GM12891 (cell line): Measurements from ENCODE around the gene ATG4D.
"Not testable (repeated sequence)": the region's sequence is repeated elsewhere in the genome, so short reads cannot be mapped to it uniquely, and the experiment has no call there.

Experiments
- DNase-seq: peaks from one replicate; pipeline ENCODE4 v3.0.0; 2011; ENCODE audit warnings: low spot score; ENCODE audit not compliant: insufficient read length
- FAIRE-seq: peaks from 2 replicates; lab custom pipeline; 2011; peaks lifted over from hg19 to GRCh38; lab: Jason Lieb, UNC
- PAX5 ChIP-seq: IDR thresholded peaks from 2 replicates; pipeline ENCODE4 v1.6.1; 2011; ENCODE audit warnings: low read length, moderate library complexity, mild to moderate bottlenecking; ENCODE audit not compliant: insufficient read depth, severe bottlenecking
- POLR2A ChIP-seq: IDR thresholded peaks from 2 replicates; pipeline ENCODE4 v1.6.1; 2011; ENCODE audit warnings: low read depth, low read length, control low read depth
- POLR2AphosphoS5 ChIP-seq: IDR thresholded peaks from 2 replicates; pipeline ENCODE4 v1.6.1; 2011; ENCODE audit warnings: low read depth, low read length, control low read depth
- POU2F2 ChIP-seq: IDR thresholded peaks from 2 replicates; pipeline ENCODE4 v1.6.1; 2011; ENCODE audit warnings: low read depth, mild to moderate bottlenecking, control low read depth, low read length, moderate library complexity
- SPI1 ChIP-seq: IDR thresholded peaks from 2 replicates; pipeline ENCODE4 v1.6.1; 2011; ENCODE audit warnings: low read depth, low read length, control low read depth
- TAF1 ChIP-seq: IDR thresholded peaks from 2 replicates; pipeline ENCODE4 v1.6.1; 2011; ENCODE audit warnings: low read depth, low read length, control low read depth

ATG4D gene

DNA sequence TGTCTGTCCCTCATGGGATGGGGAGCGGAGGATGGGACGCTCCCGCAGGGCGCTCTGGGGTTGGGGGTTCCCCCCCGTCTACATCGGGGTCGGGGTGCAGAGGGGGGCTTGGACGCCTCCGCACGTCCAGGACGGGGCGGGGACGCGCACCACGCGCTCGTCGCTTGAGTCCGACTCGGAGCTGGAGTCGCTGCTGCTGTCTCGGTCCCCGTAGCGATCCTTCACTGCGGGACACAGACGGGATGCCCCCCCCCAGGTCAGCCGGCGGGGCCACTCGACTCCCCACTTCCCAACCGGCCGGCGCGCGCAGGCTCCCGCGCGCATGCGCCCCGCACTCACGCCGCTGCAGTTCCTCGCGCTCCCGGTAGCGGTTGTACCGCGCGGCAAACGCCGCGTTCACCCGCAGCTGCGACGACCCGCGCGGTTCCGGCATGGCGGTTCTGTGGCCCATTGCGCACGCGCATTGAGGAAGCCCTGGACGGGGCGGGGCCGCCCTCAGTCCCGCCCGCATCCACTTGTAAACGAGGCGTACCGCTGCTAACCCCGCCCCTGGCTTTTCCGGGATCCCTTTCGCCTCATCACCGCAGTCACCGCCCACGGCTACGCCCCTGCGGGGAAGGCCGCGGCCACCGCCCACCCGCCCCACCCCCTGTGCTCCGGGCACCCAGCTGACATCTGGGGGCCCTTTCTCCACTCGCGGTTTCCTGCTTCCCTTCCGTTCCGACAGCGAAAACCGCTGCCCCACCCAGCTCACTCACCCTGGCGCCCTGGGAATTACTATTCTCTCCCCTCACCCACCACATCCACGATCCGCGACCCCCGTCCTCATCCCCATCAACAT is 22.1 kb downstream of the ATG4D start, which contains the start of gene KRI1:
Gene KRI1 (minus strand): TSS at position 444 of the 841 bp plus-strand sequence. CDS start 11 bp downstream, at position 433.
- FAIRE-seq (peak; percentile 99), DNase-seq (peak; percentile 93)
- TF ChIP-seq POU2F2 (no peak), POLR2A (0 out of 2 replicates have a peak, but pooled peaks have one; percentile 44), POLR2AphosphoS5 (0 out of 2 replicates have a peak, but pooled peaks have one; percentile 37), PAX5 (peak; percentile 23)

GRCh38 chr19:10566408-10566657 is 22.6 kb downstream of the ATG4D start:
- TF ChIP-seq TAF1 (no peak), POLR2A (no peak), POLR2AphosphoS5 (no peak), PAX5 (no peak), POU2F2 (no peak)
- no peak for DNase-seq
- no peak for FAIRE-seq

GRCh38 chr19:10566658-10567410 is 23.1 kb downstream of the ATG4D start:
- FAIRE-seq (peak; percentile 77), DNase-seq (no peak)
- TF ChIP-seq SPI1: peak; percentile 37; the same call in 1 of the 2 replicates
- TF ChIP-seq PAX5: no peak

DNA sequence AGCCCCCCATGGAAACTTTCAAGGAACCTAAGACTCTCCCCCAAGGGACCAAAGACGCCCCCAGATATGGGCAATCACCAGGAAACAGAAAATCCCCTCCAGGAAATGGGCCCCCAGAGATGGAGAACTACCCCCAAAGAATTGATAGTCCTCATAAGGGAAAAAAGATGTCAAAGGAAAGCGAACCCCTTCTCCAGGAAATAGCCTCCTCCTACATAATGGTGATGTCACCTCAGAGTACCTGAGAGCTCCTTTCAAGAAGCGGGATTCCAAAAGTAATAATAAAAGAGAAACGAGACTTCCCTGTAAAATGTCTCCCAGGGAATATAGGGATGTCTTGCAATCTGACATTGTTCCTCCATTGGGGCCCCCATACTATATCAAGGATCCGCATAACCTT is 24.0 kb downstream of the ATG4D start:
- no peak for TF ChIP-seq POU2F2
- TF ChIP-seq POLR2AphosphoS5: no peak
- TF ChIP-seq POLR2A: no peak
- no peak for TF ChIP-seq SPI1
- no peak for TF ChIP-seq TAF1
- no peak for TF ChIP-seq PAX5
- FAIRE-seq: no peak
- DNase-seq: no peak

GRCh38 chr19:10568062-10568825 is 24.5 kb downstream of the ATG4D start:
- TF ChIP-seq POLR2AphosphoS5 (no peak), SPI1 (peak; percentile 41; the same call in 1 of the 2 replicates)
- peak; percentile 52 for FAIRE-seq
- DNase-seq: no peak

- no peak for TF ChIP-seq PAX5
- TF ChIP-seq POU2F2: 0 out of 2 replicates have a peak, but pooled peaks have one; percentile 67
- DNase-seq (peak; percentile 90), FAIRE-seq (peak; percentile 99)
These were observed 25.3 kb downstream of the ATG4D start, which contains the start of gene CDKN2D for GRCh38 chr19:10568826-10569651. TSS of gene CDKN2D (minus strand) at chr19:10568979. CDS start at chr19:10568653, 326 bp downstream.

DNA sequence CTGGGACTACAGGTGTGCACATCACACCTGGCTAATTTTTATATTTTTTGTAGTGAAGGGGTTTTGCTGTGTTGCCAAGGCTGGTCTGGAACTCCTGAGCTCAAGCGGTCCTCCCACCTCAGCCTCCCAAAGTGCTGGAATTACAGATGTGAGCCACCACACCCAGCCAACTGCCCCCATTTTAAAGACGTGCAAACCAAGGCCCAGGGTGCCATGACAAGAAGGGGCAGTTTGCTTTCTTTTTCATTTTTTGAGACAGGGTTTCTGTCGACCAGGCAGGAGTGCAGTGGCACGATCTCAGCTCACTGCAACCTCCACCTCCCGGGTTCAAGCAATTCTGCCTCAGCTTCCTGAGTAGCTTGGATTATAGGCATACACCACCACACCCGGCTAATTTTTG is 30.1 kb downstream of the ATG4D start:
- not testable (repeated sequence) for DNase-seq, FAIRE-seq

DNA sequence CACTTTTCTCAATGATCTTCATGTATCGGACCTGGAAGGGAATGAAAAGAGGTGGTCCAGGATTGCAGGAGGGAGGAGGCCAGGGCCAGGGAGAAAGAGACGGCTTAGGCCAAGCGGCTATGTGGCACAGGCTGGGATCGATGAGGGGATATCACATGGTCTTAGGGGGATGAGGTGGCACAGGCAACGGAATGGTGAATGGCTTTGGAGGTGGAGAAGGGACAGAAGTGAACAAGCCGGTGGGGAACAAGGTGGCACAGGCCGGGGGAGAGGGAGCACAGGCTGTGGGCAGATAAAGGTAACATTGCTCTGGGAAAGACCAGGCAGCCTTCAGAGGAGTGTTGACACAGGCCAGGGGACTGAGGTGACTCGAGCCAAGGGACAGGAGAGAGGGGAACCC is 30.8 kb downstream of the ATG4D start:
- DNase-seq: no peak
- no peak for TF ChIP-seq POLR2AphosphoS5
- no peak for TF ChIP-seq PAX5
- no peak for TF ChIP-seq POLR2A
- TF ChIP-seq SPI1: no peak
- no peak for TF ChIP-seq TAF1
- TF ChIP-seq POU2F2: no peak
- no peak for FAIRE-seq

DNA sequence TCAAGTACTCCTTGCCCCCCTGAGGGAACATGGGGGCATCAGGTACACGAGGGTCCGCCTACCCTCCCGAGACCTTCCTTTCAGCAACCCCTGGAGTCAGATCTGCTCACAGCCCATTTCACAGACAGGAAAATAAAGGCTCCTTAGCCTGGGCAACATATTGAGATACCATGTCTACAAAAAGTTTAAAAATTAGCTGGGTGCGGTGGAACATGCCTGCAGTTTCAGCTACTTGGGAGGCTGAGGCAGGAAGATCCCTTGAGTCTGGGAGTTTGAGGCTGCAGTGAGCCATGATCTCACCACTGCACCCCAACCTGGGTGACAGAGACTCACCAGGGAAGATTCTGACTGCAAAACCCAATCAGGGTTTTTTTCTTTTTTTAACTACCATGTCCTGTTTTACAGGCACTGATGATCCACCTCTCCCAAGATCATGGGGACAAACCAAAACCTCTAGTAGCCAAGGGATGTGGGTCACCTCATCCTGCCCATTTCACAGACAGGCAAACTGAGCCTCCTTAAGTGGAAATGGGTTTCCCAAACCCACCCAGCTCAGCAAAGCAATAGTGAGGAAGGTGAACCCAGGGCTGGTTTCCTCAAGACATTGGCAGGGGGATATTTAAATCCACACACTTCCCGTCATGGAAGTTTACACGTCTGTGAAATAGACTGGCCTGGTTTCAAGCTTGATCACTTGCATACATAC is 31.5 kb downstream of the ATG4D start:
- TF ChIP-seq POLR2A: no peak
- TF ChIP-seq PAX5: no peak
- TF ChIP-seq SPI1: no peak
- TF ChIP-seq POU2F2: no peak
- TF ChIP-seq POLR2AphosphoS5: no peak
- no peak for TF ChIP-seq TAF1
- DNase-seq (no peak), FAIRE-seq (no peak)
